PC-9 (cell line): ENCODE measurements around the gene GNAI1. TPM values are rescaled to one million over a fixed set of nuclear protein-coding genes. Genes with fewer than 3 reads are reported as not detected.

Source experiments
- BruUV-seq: library from RNA; stranded (reverse); fragments of 400-500 nt; replicated peaks from 2 replicates; lab custom pipeline; 2021; lab: Mats Ljungman, UMichigan
- CTCF ChIA-PET: fragments of 300-600 bp; sonication (Branson Sonifier 250); formaldehyde crosslinking; loops from one replicate; lab custom pipeline; 2022; ENCODE audit warnings: antibody characterized with exemption; lab: Charles Lee
- POLR2A ChIA-PET: fragments of 300-600 bp; sonication (Branson Sonifier 250); formaldehyde crosslinking; loops from one replicate; lab custom pipeline; 2022; ENCODE audit warnings: antibody characterized with exemption; ENCODE audit not compliant: unreplicated experiment; lab: Charles Lee
- DNase-seq, 2 experiments: peaks; one replicate each; pipeline versions ENCODE4 v3.0.0 to v3.0.0-alpha.2; 2015 to 2022; ENCODE audit warnings: mixed read lengths in 1 of 2
- H2AFZ ChIP-seq: fragments of 200-600 bp; sonication (generic); 2 replicates; pipeline ENCODE4 v1.8.1; 2017; ENCODE audit warnings: antibody characterized with exemption
- H3F3A ChIP-seq: fragments of 200-600 bp; sonication (generic); 2 replicates; pipeline ENCODE4 v1.8.1; 2017; ENCODE audit warnings: antibody characterized with exemption, mild to moderate bottlenecking, low read depth; ENCODE audit not compliant: insufficient read depth
- H3K27ac ChIP-seq: fragments of 200-600 bp; sonication (generic); 2 replicates; pipeline ENCODE4 v1.6.1; 2016; ENCODE audit warnings: mixed run types
- H3K27me3 ChIP-seq: fragments of 200-600 bp; sonication (generic); 2 replicates; pipeline ENCODE4 v1.6.1; 2016; ENCODE audit warnings: low read depth, mixed run types; ENCODE audit not compliant: insufficient read depth
- H3K36me3 ChIP-seq: fragments of 200-600 bp; sonication (generic); 2 replicates; pipeline ENCODE4 v1.6.1; 2016; ENCODE audit warnings: low read depth, mixed run types
- H3K4me1 ChIP-seq: fragments of 200-600 bp; sonication (generic); replicated peaks from 2 replicates; pipeline ENCODE4 v1.6.1; 2016; ENCODE audit warnings: mixed run types; ENCODE audit not compliant: insufficient read depth
- H3K4me2 ChIP-seq: fragments of 200-600 bp; sonication (generic); 2 replicates; pipeline ENCODE4 v1.6.1; 2017; ENCODE audit warnings: mixed run types
- H3K4me3 ChIP-seq: fragments of 200-600 bp; sonication (generic); 2 replicates; pipeline ENCODE4 v1.6.1; 2016; ENCODE audit warnings: mixed run types
- H3K79me2 ChIP-seq: fragments of 200-600 bp; sonication (generic); 2 replicates; pipeline ENCODE4 v1.6.1; 2017; ENCODE audit warnings: low read depth, mixed run types
- H3K9me2 ChIP-seq: fragments of 200-600 bp; sonication (generic); 2 replicates; pipeline ENCODE4 v1.8.1; 2017; ENCODE audit warnings: mild to moderate bottlenecking; ENCODE audit not compliant: insufficient read depth
- H3K9me3 ChIP-seq: fragments of 200-600 bp; sonication (generic); 2 replicates; pipeline ENCODE4 v1.8.1; 2016; ENCODE audit warnings: low read depth; ENCODE audit not compliant: insufficient read depth
- H4K20me1 ChIP-seq: fragments of 200-600 bp; sonication (generic); 2 replicates; pipeline ENCODE4 v1.8.1; 2017; ENCODE audit not compliant: insufficient read depth
- CTCF ChIP-seq: fragments of 200-600 bp; sonication (generic); conservative IDR thresholded peaks from 2 replicates; pipeline ENCODE4 v1.6.1; 2017; ENCODE audit warnings: mixed run types, antibody characterized with exemption, mild to moderate bottlenecking, moderate library complexity
- EZH2 ChIP-seq: fragments of 200-600 bp; sonication (generic); IDR thresholded peaks from 2 replicates; pipeline ENCODE4 v1.8.0; 2017; ENCODE audit warnings: antibody characterized with exemption, low read depth
- intact Hi-C: fragments of 100-400 bp; cut with micrococcal nuclease; formaldehyde crosslinking; loops from one replicate; pipeline ENCODE4 v1.10.0; 2022; ENCODE audit not compliant: unreplicated experiment
- total RNA-seq: library from RNA; stranded (reverse); gene quantifications from 2 replicates; pipeline ENCODE4 v1.2.3, GENCODE V29; 2021

Gene GNAI1
- total RNA-seq, 1 experiment from 2014 or later, result 16.8 TPM

GRCh38 chr7:80275192-80275605, 140.6 kb downstream of the GNAI1 start:
- H4K20me1 ChIP-seq, result no peaks in the 10 kb centered on the region
- H3K4me1 ChIP-seq, result peaks cover 20% of the 10 kb centered on the region
- intact Hi-C loops, result no loop called here
- no peak overlapping the region for H2AFZ ChIP-seq
- no peaks in the 10 kb centered on the region for H3K79me2 ChIP-seq
- no peaks in the 10 kb centered on the region for H3K36me3 ChIP-seq
- H3K9me2 ChIP-seq, result no peaks in the 10 kb centered on the region
- no peak for DNase-seq
- ChIA-PET POLR2A (no interaction called here), CTCF (interaction anchor here (0.6 kb wide), 1 partner anchor 160 kb away, joined by 4 read pairs; no protein-coding TSS in a partner anchor)
- no peaks in the 10 kb centered on the region for H3K27me3 ChIP-seq
- TF ChIP-seq EZH2 (no peak), CTCF (no peak)
- H3K4me2 ChIP-seq, result no peak overlapping the region
- H3K9me3 ChIP-seq, result peaks cover 4% of the 10 kb centered on the region; the same call in 1 of the 2 replicates
- BruUV-seq, result no TSS peak
- H3F3A ChIP-seq, result peaks cover 9% of the 10 kb centered on the region
- H3K27ac ChIP-seq, result no peak overlapping the region
- H3K4me3 ChIP-seq, result no peak overlapping the region
